Measurements from ENCODE around the gene LARGE1.

Gene LARGE1

DNA sequence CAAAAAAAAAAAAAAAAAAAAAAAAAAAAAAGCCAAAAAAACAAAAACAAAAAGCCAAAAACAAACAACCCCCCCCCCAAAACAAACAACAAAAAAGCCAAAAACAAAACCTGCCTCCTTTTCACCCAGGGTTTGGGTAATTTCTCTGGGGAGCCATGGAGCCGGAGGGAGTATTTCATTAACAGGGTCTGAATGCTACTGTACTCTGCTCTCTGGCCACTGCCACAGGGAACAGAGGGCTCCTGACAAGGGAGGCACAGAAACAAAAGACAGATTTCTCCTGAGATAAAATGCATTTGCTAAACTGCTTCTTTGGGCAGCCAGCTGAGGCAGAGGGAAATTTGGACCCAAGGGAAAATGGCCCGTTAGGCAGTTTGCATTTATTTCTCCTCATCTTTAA, 596.0 kb downstream of the LARGE1 start:
- DNase-seq (ENCODE audit: low read depth, low spot score) = no peak

DNA sequence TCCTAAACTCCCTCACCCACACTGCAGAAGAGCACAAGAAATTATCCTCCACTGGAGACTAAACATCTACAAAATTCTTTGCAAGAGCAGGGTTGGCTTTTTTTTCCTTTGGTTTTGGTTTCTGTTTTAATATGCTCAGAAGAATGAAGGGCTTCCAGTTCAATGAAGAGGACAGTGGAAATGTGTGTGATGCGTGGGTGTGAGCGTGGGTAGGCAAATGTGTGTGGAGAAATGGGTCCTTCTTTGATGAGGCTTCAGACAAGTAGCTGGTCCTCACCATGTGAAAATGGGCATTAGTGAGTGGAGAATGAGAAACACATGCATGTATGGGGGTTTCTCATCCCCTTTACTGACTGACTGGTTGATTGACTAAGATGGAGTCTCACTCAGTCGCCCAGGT, 598.8 kb downstream of the LARGE1 start:
- DNase-seq (ENCODE audit: low read depth, low spot score) = no peak

DNA sequence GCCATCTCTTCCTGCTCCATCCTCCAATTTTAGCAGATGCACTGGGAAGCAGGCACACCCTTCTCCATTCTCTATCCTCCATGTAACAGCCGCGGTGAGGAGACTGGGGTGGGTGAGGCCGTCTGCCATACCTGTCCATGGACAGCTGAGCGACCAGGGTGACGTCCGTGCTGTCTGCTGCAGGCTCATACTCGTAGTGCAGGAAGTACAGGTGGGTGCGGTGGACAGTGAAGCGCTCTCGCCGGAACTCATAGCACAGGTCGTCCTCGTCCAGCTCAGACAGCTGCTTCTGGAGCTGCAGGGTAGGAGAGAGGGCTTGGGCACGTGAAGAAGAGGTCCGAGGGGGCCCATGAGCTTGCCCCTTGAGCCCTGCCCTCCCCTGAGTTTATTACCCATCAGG, 604.3 kb downstream of the LARGE1 start:
- no peak for DNase-seq (ENCODE audit: low read depth, low spot score)

DNA sequence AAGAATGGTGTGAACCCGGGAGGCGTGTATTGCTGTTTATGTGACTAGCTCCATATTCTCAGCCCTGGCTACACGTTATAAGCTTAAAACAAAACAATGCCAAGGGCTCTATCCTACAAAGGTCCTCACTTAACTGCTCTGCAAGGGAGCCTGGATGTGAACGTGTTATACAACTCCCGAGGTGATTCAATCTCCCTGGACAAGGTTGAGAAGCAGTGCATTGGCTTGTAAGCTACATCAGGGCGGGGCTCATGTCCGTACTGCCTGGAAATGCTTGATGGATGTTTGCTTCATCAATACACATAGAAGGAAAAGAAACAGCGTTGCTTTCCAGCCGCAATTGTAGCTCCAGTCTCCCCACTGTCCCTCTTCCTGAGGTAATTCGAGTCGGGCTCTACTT, 605.2 kb downstream of the LARGE1 start:
- no peak for DNase-seq (ENCODE audit: low read depth, low spot score)

DNA sequence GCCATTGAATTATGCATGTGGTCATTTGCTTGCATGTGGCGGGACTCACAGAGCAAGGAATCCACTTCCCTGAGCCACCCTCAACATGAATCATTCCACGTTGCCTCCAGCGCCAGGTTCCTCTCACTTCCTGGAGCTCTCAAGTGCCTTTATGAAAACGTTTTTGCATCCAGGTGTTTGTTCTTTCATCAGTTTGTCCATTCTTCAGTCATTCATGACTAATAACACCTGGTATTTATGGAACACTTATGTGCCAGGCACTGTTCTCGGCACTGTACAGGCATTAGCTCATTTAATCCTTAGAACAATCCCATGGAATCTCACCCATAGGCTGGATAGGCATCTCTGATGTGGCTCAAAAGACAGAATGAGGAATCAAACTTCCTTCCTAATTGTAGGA, 606.0 kb downstream of the LARGE1 start:
- DNase-seq (ENCODE audit: low read depth, low spot score) = no peak

DNA sequence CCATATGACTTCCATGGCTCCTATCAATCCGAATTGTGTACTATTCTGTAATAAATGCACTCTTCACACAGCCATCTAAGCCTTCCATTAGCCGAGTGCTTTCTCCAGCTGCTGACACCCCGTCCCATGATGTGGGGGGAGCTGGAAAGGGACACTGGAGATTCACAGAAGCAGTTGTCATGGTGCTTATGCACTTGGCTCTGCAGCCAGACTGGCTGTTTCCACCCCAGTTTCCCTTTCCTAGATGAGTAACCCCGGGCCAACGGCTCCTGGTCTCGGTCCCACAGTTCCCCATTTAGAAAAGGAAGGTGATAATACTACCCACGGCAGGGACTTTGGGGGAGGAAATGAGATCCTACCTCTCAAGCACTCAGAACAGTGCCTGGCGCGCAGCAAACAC, 617.2 kb downstream of the LARGE1 start:
- DNase-seq (ENCODE audit: low read depth, low spot score) = no peak

DNA sequence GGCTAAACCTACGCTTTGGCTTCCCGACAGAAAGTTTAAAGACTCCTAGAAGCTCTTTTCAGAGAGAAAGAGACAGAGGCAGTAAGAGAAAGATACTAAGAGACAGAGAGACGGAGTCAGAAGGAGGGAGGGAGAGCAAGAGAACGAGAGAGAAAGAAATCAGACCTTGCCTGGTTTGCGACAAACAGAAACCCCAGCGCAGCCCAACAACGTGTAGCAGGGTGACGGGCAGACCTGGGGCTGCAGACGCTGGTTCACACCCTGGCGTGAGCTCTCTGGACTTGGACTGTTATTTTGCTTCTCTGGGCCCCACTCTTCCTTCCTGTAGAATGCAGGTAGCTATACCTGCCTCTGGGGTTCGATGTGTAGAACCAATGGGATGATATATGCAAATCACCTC, 617.7 kb downstream of the LARGE1 start:
- no peak for DNase-seq (ENCODE audit: low read depth, low spot score)

DNA sequence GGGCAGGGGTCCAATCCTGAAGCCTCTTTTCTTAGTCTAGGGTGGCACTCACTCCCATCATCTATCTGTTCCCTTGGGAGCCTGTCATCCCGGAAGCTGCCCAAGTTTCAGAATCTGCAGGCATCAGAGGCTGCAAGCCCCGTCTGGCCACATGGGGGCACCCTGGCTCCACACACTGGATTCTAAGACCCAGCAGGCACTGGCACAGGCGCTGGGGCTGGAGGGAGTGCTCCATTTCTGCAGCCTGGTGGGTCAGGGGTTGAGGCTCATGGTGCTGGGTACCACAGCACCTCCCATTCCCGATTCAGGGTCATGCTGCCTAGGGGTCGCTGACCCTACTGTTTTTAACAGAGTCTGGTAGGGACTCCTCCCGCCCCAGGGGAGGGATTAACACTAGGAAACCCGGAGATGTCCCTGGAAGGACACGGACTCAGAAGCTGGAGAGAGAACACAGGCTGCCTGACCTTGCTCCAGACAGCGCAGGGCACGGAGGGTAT, 618.2 kb downstream of the LARGE1 start:
- no peak for DNase-seq (ENCODE audit: low read depth, low spot score)

DNA sequence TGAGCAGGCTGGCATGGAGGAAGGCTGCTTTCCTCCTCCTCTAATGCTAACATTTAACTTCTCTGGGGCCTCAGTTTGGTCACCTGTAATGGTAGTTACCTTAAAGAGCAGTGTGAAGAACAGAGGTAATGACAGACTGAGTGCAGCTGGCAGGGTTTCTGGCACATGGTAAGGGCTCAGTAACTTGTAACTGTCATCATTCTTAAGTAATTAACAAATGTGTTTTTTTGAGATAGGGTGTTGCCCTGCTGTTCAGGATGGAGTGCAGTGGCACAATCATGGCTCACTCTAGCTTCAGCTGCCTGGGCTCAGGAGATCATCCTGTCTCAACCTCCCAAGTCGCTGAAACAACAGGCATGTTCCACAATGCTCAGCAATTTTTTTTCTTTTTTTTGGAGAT, 620.1 kb downstream of the LARGE1 start:
- DNase-seq (ENCODE audit: low read depth, low spot score) = no peak

DNA sequence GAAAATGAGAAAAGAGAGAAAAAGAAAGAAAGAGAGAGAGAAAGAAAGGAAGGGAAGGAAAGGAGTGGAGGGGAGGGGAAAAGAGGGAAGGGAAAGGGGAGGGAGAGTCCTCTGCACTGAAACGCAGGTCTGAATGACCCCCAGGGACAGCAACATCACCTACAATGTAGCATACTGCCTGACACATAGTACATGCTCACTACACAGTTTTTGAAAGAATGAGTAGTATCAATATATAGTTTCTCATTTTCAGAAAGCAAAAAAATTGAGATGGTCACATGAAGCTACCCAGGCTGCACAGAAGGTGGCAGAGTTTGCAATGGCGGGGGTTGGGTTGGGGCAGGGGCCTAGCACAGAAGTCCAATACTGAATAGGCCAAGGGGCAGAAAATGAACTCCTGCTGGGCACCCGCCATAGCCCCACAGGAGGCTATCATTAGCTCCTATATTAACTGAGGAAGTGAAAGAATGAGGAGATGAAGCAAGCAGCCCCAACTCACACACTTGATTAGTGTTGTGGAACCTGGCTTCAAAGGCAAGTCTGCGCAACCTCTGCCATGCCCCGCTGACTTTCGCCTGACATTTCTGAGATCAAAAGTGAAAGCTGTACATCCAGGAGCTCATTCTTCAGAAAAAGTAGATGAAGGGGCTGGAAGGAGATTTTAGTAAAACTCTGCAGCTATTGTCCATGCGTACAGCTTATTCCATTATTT, 620.9 kb downstream of the LARGE1 start:
- no peak for DNase-seq (ENCODE audit: low read depth, low spot score)

DNA sequence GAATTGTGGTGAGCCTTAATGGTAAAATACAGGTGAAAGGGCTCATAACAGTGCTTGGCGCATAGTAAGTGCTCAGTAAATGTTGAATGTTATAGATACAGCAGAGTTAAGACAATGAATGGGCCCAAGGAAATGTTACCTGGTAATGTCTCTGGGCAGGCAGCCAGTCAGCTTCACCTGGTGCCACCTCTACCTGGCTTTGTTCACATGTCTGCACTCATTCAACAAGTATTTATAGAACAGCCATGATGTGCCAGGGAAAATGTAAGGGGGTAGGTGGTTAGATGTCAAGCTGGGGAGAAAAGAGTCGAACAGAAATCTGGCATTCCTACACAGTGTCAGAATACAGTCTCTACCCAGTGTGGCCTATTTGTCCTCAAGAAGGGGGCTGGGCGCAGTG, 623.3 kb downstream of the LARGE1 start:
- DNase-seq (ENCODE audit: low read depth, low spot score) = no peak

DNA sequence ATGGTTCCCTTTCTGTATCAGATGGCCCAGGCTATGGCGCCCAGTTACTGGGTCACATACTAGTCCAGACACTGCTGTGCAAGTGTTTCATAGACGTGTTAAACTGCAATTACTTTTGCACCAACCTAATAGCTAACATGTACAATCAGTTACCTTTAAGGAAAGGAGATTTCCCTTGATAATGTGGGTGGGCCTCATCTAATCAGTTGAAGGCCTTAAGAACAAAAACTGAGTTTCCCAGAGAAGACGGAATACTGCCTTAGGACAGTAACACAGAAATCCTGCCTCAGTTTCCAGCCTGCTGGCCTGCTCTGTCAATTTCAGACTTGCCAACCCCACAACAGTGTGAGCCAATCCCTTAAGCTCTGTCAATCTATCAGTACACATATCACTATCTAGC, 632.2 kb downstream of the LARGE1 start:
- no peak for DNase-seq (ENCODE audit: low read depth, low spot score)

DNA sequence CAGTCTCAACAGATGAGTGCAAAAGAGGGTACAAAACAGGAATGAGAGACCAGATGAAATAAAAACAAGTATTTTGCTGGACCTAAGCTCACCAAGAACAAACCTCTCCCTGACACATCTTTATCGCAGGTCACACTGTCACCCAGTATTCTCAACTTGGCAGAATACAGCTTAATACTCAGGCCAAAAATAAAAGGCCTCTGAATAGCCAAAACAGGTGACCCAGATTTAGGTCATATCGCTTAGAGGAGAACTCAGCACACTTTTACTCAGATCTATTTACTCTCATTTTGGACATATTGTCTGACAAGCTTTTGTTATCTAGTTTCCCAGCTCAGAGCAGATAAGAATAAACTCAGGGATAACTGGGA, 645.2 kb downstream of the LARGE1 start:
- DNase-seq (ENCODE audit: low read depth, low spot score) = no peak

DNA sequence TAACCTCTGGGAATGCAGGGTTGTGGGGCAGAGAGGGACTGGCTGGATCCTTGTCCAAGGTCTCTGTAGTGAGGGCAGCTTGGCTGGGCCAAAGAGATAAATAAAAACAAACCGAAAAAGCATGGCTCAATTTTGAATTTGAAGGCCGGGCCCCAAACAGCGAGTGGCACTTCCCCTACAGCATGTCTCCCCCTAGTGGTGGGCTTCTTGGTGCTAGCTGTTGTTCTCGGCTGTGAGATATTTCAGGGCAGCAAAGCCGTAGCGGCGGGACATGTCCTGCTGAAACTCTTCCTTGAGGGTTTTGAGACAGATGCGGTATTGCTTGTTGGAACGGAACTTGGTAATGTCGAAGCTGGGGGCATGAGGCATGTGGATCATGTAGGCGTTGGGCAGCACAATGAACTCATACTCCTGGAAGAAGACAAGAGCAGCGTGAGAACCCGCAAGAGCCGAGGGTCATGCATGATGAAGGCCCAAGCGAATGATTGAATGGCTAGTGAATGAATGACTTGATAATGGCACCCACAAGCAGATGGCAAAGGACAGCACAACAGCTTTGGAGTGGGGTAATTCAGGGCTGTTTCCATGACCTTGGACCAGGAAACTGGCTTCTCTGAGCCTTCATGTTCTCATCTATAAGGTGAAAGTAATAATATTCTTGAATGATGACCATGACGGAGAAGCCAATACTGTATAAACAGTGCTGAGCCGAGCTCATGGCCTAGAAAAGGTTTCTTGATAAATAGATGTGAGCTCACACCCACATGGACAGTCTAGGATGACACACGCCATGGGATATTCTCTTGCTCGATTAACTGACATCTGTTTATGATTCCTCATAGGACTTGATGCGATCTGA, 645.8 kb downstream of the LARGE1 start:
- no peak for DNase-seq (ENCODE audit: low read depth, low spot score)

DNA sequence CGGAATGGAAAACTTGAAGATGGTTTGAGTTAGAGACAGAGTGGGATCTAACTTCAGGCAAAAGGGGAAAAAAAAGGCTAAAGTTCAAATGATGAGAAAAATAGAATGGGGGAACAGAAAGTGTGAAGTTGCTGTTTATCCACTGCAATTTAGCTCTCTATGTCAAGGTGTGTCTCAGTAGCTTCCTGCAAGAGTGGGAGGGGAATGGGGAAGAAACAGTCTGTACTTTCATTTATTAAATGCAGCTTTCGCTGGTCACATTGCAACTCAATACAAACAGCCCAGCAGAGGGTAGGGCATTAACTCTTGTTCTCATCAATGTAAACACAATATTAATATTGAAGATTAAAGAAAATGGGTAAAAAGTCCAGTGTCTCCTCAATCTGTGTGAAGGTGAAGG, 647.4 kb downstream of the LARGE1 start:
- DNase-seq (ENCODE audit: low read depth, low spot score) = no peak

DNA sequence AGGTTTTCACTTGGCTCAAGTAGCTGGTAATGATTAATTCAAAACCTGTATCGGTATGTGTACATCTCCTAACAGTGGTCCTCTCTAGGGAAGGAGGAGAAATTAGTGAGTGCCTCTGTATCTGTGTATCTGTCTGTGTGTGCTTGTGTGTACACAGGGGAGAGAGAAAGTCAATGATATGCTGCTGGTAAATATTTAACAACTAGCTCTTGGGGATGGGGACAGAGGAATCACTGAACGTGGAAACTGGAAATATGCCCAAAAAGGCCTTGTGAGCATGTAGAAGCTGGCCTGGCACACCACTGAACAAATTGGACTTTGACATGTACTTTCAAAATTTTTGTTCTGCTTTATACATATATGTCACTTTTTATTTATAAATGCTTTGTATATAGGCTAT, 648.1 kb downstream of the LARGE1 start:
- no peak for DNase-seq (ENCODE audit: low read depth, low spot score)

DNA sequence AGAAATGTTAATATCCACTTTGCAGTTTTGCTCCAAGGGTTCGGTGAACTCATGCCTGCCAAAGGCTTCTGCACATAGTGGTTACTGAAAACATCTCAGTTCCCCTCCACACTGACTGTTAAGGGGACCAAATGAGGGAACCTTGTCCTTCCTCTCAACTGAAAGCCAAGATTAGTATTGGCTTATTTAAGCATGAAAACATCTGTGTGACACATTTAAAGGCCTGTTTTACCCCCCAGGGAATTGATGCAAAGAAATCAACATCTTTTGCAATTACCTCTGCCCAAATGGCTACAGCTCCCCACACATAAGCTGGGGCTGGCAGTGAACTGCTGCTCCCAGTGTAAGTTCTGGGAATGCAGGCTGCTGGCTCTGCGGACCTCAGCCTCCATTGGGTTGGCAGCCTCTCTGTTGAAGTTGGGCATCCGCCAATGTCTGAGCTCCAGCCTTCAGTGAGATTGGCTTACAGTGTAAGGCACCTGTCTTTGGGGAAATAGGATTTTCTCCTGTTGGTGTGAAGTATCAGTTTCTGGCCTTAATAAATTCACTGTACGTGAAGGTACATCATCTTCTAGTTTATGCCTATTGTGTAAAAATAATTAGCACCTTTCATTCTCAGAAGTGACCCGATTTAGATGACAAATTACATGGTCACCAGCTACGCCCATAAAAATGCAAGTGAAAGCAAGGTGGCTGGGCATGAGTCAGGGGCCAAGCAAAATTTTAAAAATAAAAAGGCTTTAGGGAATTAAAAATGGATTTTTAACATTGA, 648.7 kb downstream of the LARGE1 start:
- no peak for DNase-seq (ENCODE audit: low read depth, low spot score)

DNA sequence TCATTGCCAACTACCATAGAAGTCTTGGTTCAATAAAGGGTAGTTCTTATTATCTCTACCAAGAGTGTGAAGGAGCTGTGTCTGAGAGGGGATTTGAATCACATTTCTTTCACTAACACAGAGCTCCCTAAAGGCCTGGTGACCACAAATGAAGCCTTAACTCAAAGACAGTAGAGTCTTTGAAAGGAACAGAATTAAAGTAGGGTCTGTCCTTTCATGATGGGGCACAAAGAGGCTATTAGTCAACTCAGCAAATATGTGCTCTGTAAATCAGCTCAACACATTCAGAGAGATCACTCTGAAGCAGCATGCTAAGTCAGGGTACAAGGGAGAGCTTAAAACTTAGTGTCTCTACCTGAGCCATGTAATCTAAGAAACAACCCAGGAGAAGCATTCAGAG, 649.7 kb downstream of the LARGE1 start:
- DNase-seq (ENCODE audit: low read depth, low spot score) = no peak

DNA sequence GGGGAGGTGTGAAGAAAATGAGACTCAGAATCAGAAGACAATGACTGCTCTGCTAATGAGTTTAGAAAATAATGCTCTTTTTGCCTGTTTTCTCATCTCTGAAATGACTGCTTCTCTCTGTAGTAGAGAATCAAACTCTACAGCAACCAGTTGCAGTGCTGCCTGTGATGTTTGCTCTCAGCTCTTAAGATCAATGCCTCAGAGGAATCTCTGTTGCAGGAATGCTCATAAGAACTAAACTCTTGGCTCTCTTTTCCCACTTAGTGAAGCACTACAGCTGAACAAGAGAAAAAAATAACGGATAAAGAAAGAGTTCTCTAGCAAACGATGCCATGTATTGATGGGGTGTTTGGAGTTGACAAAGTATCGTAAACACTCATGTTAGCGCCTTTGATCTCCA, 658.6 kb downstream of the LARGE1 start:
- no peak for DNase-seq (ENCODE audit: low read depth, low spot score)

DNA sequence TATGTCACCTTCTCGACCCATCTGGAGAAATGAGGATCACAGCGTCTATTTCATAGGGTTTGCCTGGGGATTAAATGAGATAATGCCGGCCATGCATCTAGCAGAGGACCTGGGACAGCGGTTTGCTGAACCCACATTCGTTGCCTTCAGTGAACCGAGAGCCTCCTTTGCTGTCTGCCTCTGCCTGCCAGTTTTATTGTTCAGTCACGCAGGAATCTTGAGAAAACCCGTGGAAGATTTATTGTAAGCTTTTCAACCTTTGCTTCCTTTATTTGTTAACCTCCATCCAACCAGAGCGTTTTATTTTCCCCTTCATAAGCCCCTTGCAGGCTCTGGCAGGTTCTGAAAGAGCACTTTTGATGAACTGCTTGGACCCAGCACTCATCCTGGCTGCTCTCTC, 659.8 kb downstream of the LARGE1 start:
- no peak for DNase-seq (ENCODE audit: low read depth, low spot score)

DNA sequence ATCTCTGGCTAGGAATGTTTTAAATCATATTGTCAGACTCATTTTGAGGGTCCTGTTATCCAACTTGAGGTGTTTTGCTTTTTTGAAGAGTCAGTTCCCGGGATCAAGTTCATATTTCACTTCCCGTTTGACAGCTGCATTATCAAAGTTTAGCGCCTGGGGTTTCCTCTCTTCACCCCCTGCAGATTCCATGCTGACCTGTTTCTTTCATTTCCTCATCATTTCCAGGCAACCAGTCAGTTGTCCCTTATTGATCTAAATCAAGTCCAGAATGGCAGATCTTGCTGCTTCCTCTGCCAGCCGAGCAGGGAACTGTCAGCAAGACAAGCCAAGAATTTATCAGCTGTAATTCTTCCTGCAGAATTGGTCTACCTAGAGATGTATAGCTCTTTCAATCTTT, 664.5 kb downstream of the LARGE1 start:
- DNase-seq (ENCODE audit: low read depth, low spot score) = no peak

DNA sequence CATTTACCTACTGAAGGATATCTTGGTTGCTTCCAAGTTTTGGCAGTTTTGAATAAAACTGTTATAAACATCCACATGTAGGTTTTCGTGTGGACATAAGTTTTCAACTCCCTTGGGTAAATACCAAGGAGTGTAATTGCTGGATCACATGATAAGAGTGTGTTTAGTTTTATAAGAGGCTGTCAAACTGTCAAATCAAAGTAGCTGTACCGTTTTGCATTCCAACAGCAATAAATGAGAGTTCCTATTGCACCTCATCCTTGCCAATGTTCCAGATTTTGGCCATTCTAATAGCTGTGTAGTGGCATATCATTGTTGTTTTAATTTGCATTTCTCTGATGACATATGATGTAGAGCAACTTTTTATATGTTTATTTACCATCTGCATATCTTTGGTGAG, 671.3 kb downstream of the LARGE1 start:
- DNase-seq (ENCODE audit: low read depth, low spot score) = no peak
